NCI-H2029 treated with DMSO at 0.1 percent for 48 hours (cell line): Measurements from ENCODE around the gene RASAL1.

Experiments used
- DNase-seq: peaks from one replicate; lab custom pipeline; 2025; lab: John Stamatoyannopoulos, UW

The RASAL1 gene

DNA sequence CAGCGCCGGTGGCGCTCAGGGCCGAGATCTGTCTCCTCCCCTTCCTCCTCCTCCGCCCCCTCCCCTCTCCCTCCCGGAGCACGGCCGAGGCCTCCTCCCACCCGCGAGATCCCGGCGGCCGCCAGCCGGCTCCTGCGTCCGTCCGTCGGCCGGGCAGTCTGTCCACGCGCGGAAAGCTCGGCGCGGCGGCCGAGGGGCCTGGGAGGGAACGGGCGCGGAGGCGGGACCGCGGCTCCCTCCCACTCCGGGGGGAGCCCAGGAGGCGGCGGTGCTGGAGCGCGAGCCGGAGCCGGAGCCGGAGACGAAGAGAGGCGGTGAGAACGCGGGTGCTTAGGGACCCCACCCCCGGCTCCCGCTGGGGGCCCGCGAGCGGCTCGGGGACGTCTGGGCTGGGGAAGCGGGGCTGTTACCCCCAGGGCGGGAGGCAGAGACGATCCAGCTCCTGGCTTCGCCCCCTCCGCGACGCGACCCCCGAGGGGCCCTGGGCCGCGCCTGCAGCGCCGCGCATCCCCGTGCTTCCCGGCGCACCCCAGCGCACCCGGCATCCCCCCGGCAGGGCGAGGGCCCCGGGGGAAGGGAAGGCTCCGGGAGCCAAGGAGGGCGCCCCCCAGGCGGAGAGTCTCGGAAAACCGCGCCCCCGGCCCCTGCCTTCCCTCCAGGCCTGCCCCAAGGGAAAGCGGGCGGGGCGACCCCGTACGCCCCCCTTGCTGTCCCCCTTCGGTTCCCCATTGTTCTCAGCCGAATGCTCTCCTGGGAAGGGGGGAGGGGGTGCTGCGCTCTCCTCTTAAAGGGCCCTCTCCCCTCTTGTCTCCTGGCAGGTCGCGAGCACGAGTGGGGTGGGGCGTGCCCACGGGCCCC is 78.7 kb downstream of the RASAL1 start, which contains the start of gene DTX1:
Gene DTX1 (plus strand): TSS at position 100 of the 858 bp plus-strand sequence. CDS start 1,463 bp downstream, outside the sequence.
- DNase-seq: no peak

DNA sequence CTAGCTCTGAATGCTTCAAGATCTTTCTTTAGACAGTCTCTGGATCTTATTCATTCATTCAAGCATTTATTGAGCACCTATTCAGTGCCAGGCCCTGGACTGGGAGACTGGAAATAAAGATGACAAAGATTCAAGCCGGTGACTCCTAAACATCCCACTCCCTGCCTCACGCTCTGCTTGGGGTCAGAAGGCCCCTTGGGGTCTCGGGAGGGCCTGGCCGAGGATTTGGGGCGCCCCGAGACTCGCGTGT is 79.3 kb downstream of the RASAL1 start:
- no peak for DNase-seq

DNA sequence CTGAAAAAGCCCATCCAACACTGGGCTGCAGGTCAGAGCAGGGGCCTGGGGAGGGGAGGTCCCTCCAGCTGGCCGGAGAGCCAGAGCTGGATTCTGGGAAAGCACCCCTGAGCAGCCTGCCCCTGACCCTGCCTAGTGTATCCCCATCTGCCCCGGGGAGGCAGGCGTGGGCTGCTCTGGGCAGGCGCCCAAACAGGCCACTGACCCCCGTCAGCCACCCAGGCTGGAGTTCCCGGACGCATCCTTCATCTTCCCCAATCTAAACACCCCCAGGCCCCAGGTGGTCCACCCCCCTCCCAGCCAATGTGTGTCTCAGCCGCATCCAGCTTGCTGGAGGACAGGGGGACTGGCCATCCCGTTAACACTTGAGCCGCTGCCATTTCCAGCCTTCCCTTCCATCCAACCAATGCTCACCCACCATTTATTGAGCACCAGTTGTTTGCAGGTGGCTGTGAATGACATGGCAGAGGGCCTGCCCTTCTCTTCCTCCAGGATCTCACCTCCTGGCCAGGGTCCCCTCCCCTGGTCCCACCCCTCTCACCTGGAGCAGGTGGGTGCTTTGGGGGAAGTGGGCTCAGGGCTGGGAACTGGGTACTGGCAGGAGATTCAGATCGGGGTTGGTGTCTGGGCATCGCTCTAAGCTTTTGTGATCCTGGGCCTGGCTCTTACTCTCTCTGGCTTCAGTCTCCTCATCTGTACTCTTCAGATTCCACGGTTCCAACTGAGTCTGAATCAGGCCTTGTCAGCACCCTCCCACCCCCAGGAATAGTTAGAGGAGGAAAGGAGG is 79.8 kb downstream of the RASAL1 start:
- DNase-seq: no peak

DNA sequence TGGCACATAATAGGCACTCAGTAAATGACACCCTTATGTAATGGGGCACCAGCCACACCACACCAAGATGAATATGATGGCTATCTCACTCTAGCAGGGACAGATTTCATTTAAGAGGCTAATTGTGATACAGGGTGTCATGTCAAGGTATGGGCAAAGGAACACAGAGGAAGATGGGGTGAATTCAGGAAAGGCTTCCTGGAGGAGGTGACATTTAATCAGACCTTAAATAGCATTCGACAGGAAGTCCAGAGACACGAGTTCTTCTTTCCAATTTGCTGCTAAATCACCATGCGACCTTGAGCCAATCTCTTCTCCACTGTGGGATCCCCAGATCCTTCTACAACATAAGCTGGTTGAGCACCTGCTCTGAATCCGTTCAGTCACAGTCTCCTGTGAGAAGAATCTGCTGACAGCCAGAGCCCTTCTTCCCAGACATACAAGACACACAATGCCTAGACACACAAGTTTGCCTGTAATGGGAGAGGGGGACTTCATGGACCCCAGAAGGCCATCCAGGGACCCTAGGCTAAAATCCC is 80.5 kb downstream of the RASAL1 start:
- no peak for DNase-seq

DNA sequence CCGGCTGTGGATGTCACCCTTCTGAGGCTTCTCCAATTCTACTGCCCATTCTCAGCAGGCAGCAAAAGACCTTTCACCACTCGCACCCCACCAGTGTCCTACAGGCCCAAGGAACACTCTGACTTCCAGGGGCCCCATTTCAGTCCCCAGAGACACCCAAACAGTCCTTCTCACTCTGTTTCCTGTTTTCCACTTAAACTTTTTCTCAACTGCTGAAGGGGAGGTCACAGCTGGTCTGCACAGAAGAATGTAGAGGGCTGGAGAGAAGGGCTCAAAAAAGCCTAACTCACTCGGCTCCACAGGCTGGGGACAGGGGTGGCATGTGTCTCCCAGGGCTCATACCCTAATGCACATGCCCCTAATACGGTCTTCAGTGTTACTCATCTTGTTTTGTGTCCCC is 83.2 kb downstream of the RASAL1 start:
- no peak for DNase-seq

DNA sequence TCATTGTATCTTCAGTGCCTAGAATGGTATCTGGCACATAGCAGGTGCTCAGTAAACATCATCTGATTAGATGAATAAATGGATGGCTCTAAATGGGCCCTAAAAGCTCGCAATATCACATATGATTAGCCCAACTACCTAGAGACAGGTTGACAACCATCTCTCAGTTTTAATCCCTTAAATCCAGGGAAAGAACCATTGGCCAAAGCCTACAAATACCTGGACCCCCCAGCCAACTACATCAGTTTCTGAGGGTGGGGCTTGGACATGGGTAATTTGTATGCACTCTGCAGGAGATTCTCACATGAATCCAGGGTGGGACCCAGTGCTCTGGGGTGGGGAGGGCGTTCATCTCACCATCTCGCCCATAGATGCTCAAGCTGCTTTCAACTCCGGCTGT is 83.8 kb downstream of the RASAL1 start:
- no peak for DNase-seq

DNA sequence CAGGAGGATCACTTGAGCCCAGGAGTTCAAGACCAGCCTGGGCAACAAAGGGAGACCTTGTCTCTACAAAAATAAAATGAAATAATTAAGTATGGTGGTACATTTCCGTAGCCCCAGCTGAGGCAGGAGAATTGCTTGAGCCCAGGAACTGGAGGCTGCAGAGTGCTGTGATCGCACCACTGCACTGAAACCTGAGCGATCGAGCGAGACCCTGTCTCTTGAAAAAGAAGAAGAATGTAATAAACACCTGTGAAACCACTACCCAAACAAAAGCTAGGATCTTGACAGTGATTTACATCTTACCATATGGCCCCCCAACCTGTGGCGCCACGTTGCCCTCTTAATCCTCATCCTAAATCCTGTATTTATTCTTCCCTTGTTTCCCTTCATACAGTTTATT is 84.8 kb downstream of the RASAL1 start:
- no peak for DNase-seq

DNA sequence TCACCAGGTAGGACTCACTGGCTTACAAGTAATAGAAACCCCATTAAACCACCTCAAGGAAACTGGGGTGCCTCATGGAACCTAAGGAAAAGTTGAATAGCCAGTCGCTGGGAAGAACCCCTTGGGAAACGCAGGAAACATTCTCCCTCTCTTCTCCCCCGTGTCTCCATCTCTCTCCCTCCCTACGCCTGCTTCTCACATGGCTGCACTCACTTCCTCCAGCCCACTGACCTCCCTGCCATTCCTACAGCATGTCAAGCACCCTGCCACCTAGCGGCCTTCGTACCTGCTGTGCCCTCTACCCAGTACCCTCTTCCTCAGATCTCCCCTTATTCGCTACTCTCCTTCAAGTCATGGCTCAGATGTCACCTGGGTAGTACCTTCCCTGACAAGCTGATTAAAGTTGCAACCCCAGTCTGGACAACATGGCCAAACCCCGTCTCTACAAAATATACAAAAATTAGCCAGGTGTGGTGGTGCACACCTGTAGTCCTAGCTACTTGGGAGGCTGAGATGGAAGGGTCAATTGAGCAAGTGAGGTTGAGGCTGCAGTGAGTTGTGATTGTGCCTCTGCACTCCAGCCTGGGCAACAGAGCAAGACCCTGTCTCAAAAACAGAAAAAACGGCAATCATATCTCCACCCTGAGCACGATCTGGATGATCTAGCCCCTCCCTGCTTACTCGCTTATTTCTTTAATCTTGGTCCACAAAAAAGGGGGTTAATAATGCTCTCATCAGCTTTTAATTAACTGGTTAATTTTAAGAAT is 85.4 kb downstream of the RASAL1 start:
- DNase-seq: no peak
